HepG2 (cell line): ENCODE data around the gene LAPTM4A. TPM values are rescaled to one million over a fixed set of nuclear protein-coding genes. Genes with fewer than 3 reads are reported as not detected.

ENCODE experiments used
- ADNP ChIP-seq: sonication (generic); formaldehyde crosslinking; IDR thresholded peaks from 2 replicates; pipeline ENCODE4 v1.4.0; 2020; ENCODE audit warnings: missing genetic modification reagents
- ATF3 ChIP-seq: sonication (generic); formaldehyde crosslinking; IDR thresholded peaks from 2 replicates; pipeline ENCODE4 v1.4.0; 2020; ENCODE audit warnings: missing genetic modification reagents
- BATF2 ChIP-seq: sonication (generic); formaldehyde crosslinking; IDR thresholded peaks from 2 replicates; pipeline ENCODE4 v1.8.0; 2022; ENCODE audit warnings: mild to moderate bottlenecking, missing genetic modification reagents, moderate library complexity
- CEBPB ChIP-seq: IDR thresholded peaks from 2 replicates; pipeline ENCODE4 v1.6.1; 2011; ENCODE audit warnings: low read depth, low read length, improper control_type of control experiment, borderline replicate concordance
- CHD4 ChIP-seq: fragments of 200-600 bp; sonication (generic); IDR thresholded peaks from 2 replicates; pipeline ENCODE4 v1.7.0; 2017; ENCODE audit warnings: mild to moderate bottlenecking, low read length, borderline replicate concordance
- CREBL2 ChIP-seq: sonication (generic); formaldehyde crosslinking; IDR thresholded peaks from 2 replicates; pipeline ENCODE4 v1.8.1; 2023; ENCODE audit warnings: missing genetic modification reagents, mild to moderate bottlenecking, borderline replicate concordance
- DNMT1 ChIP-seq: sonication (generic); formaldehyde crosslinking; IDR thresholded peaks from 2 replicates; pipeline ENCODE4 v1.5.1; 2020; ENCODE audit warnings: mild to moderate bottlenecking, missing genetic modification reagents
- FOSL2 ChIP-seq: sonication (generic); formaldehyde crosslinking; IDR thresholded peaks from 2 replicates; pipeline ENCODE4 v1.4.0; 2020; ENCODE audit warnings: missing genetic modification reagents
- GABPB1 ChIP-seq: IDR thresholded peaks from 2 replicates; pipeline ENCODE4 v1.6.1; 2016; ENCODE audit warnings: mild to moderate bottlenecking, missing genetic modification reagents, moderate library complexity, missing compliant biosample characterization
- GPBP1L1 ChIP-seq: sonication (generic); formaldehyde crosslinking; IDR thresholded peaks from 2 replicates; pipeline ENCODE4 v1.5.0; 2020; ENCODE audit warnings: mild to moderate bottlenecking, missing genetic modification reagents
- HNF4G ChIP-seq, 2 experiments: sonication (generic) in 1 of 2; formaldehyde crosslinking in 1 of 2; IDR thresholded peaks; 2 replicates each; pipeline versions ENCODE4 v1.4.0 to v1.6.1; 2011 to 2020; ENCODE audit warnings: borderline replicate concordance in 2 of 2, low read depth in 2 of 2, mild to moderate bottlenecking in 2 of 2, low read length in 1 of 2, missing genetic modification reagents in 1 of 2, moderate library complexity in 1 of 2
- HNRNPLL ChIP-seq: fragments of 200-400 bp; formaldehyde crosslinking; IDR thresholded peaks from 2 replicates; pipeline ENCODE4 v1.6.1; 2017; ENCODE audit warnings: mild to moderate bottlenecking, low read depth, low read length; ENCODE audit not compliant: poor library complexity, severe bottlenecking
- MED8 ChIP-seq: sonication (generic); formaldehyde crosslinking; IDR thresholded peaks from 2 replicates; pipeline ENCODE4 v1.8.1; 2023; ENCODE audit warnings: mild to moderate bottlenecking, missing genetic modification reagents; ENCODE audit not compliant: insufficient replicate concordance
- NR2F2 ChIP-seq: IDR thresholded peaks from 2 replicates; pipeline ENCODE4 v1.6.1; 2012; ENCODE audit warnings: low read depth, inconsistent platforms, borderline replicate concordance
- RARA ChIP-seq: IDR thresholded peaks from 2 replicates; pipeline ENCODE4 v1.6.1; 2016; ENCODE audit warnings: missing genetic modification reagents, missing compliant biosample characterization
- RFX5 ChIP-seq: IDR thresholded peaks from 2 replicates; pipeline ENCODE4 v1.6.1; 2011; ENCODE audit warnings: low read depth, low read length, improper control_type of control experiment
- SP4 ChIP-seq: sonication (generic); formaldehyde crosslinking; IDR thresholded peaks from 2 replicates; pipeline ENCODE4 v1.8.1; 2023; ENCODE audit warnings: mild to moderate bottlenecking, missing genetic modification reagents
- SRY ChIP-seq: sonication (generic); formaldehyde crosslinking; IDR thresholded peaks from 2 replicates; pipeline ENCODE4 v1.8.0; 2022; ENCODE audit warnings: mild to moderate bottlenecking, missing genetic modification reagents
- TOE1 ChIP-seq: sonication (generic); formaldehyde crosslinking; IDR thresholded peaks from 2 replicates; pipeline ENCODE4 v1.4.0; 2020; ENCODE audit warnings: mild to moderate bottlenecking, missing genetic modification reagents
- U2AF1 ChIP-seq: fragments of 200-400 bp; formaldehyde crosslinking; optimal IDR thresholded peaks from 2 replicates; pipeline ENCODE3; 2017; ENCODE audit warnings: mild to moderate bottlenecking, low read depth, low read length
- YEATS4 ChIP-seq: sonication (generic); formaldehyde crosslinking; IDR thresholded peaks from 2 replicates; pipeline ENCODE4 v1.4.0; 2020; ENCODE audit warnings: missing genetic modification reagents, borderline replicate concordance
- ZEB1 ChIP-seq: IDR thresholded peaks from 2 replicates; pipeline ENCODE4 v1.6.1; 2012; ENCODE audit warnings: mild to moderate bottlenecking, low read depth, inconsistent platforms; ENCODE audit not compliant: insufficient replicate concordance
- ZIK1 ChIP-seq: sonication (generic); formaldehyde crosslinking; IDR thresholded peaks from 2 replicates; pipeline ENCODE4 v1.5.0; 2020; ENCODE audit warnings: mild to moderate bottlenecking, low read depth, missing genetic modification reagents, borderline replicate concordance
- ZNF335 ChIP-seq: sonication (generic); formaldehyde crosslinking; IDR thresholded peaks from 2 replicates; pipeline ENCODE4 v1.4.0; 2020; ENCODE audit warnings: missing genetic modification reagents
- ZNF44 ChIP-seq: sonication (generic); formaldehyde crosslinking; IDR thresholded peaks from 2 replicates; pipeline ENCODE4 v1.5.1; 2020; ENCODE audit warnings: mild to moderate bottlenecking, missing genetic modification reagents
- ZNF484 ChIP-seq: sonication (generic); formaldehyde crosslinking; IDR thresholded peaks from 2 replicates; pipeline ENCODE4 v1.5.1; 2020; ENCODE audit warnings: mild to moderate bottlenecking, low read depth, missing genetic modification reagents, borderline replicate concordance
- ZNF607 ChIP-seq: sonication (generic); formaldehyde crosslinking; IDR thresholded peaks from 2 replicates; pipeline ENCODE4 v1.5.1; 2020; ENCODE audit warnings: missing genetic modification reagents, mild to moderate bottlenecking, borderline replicate concordance
- ZNF83 ChIP-seq: sonication (generic); formaldehyde crosslinking; IDR thresholded peaks from 2 replicates; pipeline ENCODE4 v1.4.0; 2020; ENCODE audit warnings: missing genetic modification reagents, mild to moderate bottlenecking, borderline replicate concordance
- polyA plus RNA-seq, 8 experiments: library from polyadenylated mRNA; depleted of rRNA in 3 of 8; stranded (reverse) in 7 of 8; unstranded in 1 of 8; fragments of >200 nt; fragmentation: Illumina TruSeq in 4 of 8; extraction: Trizol in 4 of 8; gene quantifications; 2 replicates each; pipeline versions ENCODE4 v1.2.1 to v1.2.3, GENCODE V29; 2011 to 2016; ENCODE audit warnings: low read depth in 4 of 8, missing spikeins in 1 of 8, mixed read lengths in 1 of 8; ENCODE audit not compliant: insufficient read depth in 1 of 8
- total RNA-seq, 5 experiments: library from RNA; depleted of rRNA; stranded (reverse); fragments of >200 nt; fragmentation: Illumina TruSeq; extraction: Trizol; gene quantifications; 2 replicates each; pipeline ENCODE4 v1.2.3, GENCODE V29; 2016; ENCODE audit warnings: low read depth in 1 of 5

The LAPTM4A gene
- total and polyA plus RNA-seq, 2 of the 13 experiments (the other 11 are each of a cell fraction or from before 2014, with no cell fraction given) = 116 to 558 TPM

GRCh38 chr2:20097889-20098714 lies 46.7 kb upstream of the LAPTM4A start (continued):
- no peak for TF ChIP-seq HNF4G (IDR thresholded peaks at IDR 0.05; ENCODE audit: borderline replicate concordance, low read depth, low read length)
- TF ChIP-seq HNF4G (CRISPR knock-in tag; IDR thresholded peaks at IDR 0.05; ENCODE audit: borderline replicate concordance, low read depth) = no peak
- TF ChIP-seq CEBPB = no peak
- no peak for TF ChIP-seq SP4 (CRISPR knock-in tag)
- no peak for TF ChIP-seq ZNF83 (CRISPR knock-in tag)
- no peak for TF ChIP-seq ZNF335 (CRISPR knock-in tag)
- no peak for TF ChIP-seq SRY
- no peak for TF ChIP-seq DNMT1
- TF ChIP-seq RARA (CRISPR knock-in tag) = 0 out of 2 replicates have a peak, but pooled peaks have one; percentile 29
- no peak for TF ChIP-seq ADNP (CRISPR knock-in tag)
- TF ChIP-seq HNRNPLL = no peak
- TF ChIP-seq GABPB1 (CRISPR knock-in tag) = peak; percentile 32
- no peak for TF ChIP-seq MED8 (CRISPR knock-in tag)
- TF ChIP-seq U2AF1 = no peak
- TF ChIP-seq ZEB1 = no peak
- TF ChIP-seq NR2F2 = no peak
- TF ChIP-seq BATF2 (CRISPR knock-in tag) = no peak
- TF ChIP-seq CREBL2 = no peak
- TF ChIP-seq ZIK1 (CRISPR knock-in tag) = no peak
- TF ChIP-seq ZNF44 (CRISPR knock-in tag) = no peak; the same call in 1 of the 2 replicates
- no peak for TF ChIP-seq RFX5
- TF ChIP-seq ATF3 (CRISPR knock-in tag) = no peak
- peak; percentile 22; the same call in 1 of the 2 replicates for TF ChIP-seq YEATS4 (CRISPR knock-in tag)
- TF ChIP-seq ZNF607 (CRISPR knock-in tag) = no peak
- TF ChIP-seq TOE1 (CRISPR knock-in tag) = no peak
- TF ChIP-seq GPBP1L1 (CRISPR knock-in tag) = no peak
- TF ChIP-seq ZNF484 = no peak
- peak; percentile 62 for TF ChIP-seq FOSL2
- no peak for TF ChIP-seq CHD4
